Measurements from ENCODE around the gene GALNT9. TPM values are rescaled to one million over a fixed set of nuclear protein-coding genes. Genes with fewer than 3 reads are reported as not detected.

Gene GALNT9
- total RNA-seq, 1 experiment from 2014 or later: not detected

DNA sequence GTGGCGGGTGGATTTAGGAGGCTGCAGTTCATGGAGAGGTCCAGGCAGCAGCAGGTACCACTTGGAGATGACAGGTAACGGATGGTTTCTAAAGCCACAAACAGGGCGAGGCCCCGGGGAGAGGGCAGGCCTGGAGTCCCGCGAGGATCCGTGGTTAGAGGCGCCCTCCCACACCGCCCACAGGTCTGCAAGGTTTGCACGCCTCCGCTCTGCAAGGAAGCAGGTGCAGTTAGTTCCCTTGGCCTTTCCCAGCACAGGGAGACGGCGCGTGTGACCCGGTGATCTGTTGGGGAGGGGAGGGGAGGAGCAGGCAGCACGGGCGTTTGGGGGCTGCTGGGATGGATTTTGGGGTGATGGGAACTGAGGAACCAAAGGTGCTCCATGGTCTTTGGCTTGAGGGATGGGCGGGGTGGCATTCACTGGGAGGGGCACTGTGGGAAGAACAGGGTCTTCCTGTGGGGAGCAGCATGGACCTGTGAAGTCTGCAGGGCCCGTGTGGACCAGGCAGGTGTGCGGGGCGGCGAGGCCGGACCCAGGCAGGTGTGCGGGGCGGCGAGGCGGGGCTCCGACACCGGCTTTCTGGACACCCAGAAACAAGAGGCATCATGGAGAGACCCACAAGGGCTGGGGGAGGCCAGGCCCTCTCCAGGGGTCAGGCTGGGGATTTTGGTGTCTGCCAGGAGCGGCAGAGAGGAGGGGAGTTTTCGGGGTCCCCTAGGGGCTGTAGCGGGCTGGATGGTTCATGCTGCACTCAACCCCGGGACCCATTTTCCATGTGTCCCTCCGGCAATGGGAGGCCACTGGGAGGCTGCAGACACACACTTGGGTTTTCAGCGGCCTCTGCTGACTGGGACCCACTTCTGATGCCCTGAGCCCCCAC, 156.0 kb downstream of the GALNT9 start:
- no peaks in the 10 kb centered on the region for H3K27me3 ChIP-seq (ENCODE audit: low read length)
- H3K79me2 ChIP-seq (ENCODE audit: low read length): no peaks in the 10 kb centered on the region
- no peaks in the 10 kb centered on the region for H3K9me3 ChIP-seq (ENCODE audit: low read length)
- peak overlapping the region; percentile 22; the same call in 1 of the 2 replicates for H3K4me3 ChIP-seq (ENCODE audit: low read length)
- peak overlapping the region; percentile 33 for H3K9ac ChIP-seq (ENCODE audit: low read length)
- no peaks in the 10 kb centered on the region for H4K20me1 ChIP-seq (ENCODE audit: insufficient read depth, low read depth, low read length)
- no peak overlapping the region for H2AFZ ChIP-seq (ENCODE audit: low read length)
- no peaks in the 10 kb centered on the region for H3K9me2 ChIP-seq (replicated peaks; ENCODE audit: insufficient read depth, low read length)
- no peaks in the 10 kb centered on the region for H3K36me3 ChIP-seq (ENCODE audit: insufficient read depth, low read length)
- no peak overlapping the region for H3K27ac ChIP-seq (ENCODE audit: low read length)
- H3K4me2 ChIP-seq (ENCODE audit: low read depth, low read length, poor library complexity, severe bottlenecking): peak overlapping the region; percentile 60
- H3K4me1 ChIP-seq (ENCODE audit: low read length): peaks cover 45% of the 10 kb centered on the region
- DNase-seq: peak; percentile 77

GRCh38 chr12:132172619-132173018, 156.8 kb downstream of the GALNT9 start:
- Histone ChIP-seq H3K9me3 (ENCODE audit: low read length) (no peaks in the 10 kb centered on the region), H3K9me2 (replicated peaks; ENCODE audit: insufficient read depth, low read length) (no peaks in the 10 kb centered on the region), H3K4me3 (ENCODE audit: low read length) (peak overlapping the region; percentile 22; the same call in 1 of the 2 replicates), H3K4me1 (ENCODE audit: low read length) (peaks cover 40% of the 10 kb centered on the region), H3K36me3 (ENCODE audit: insufficient read depth, low read length) (no peaks in the 10 kb centered on the region), H3K4me2 (ENCODE audit: low read depth, low read length, poor library complexity, severe bottlenecking) (peak overlapping the region; percentile 60), H3K27me3 (ENCODE audit: low read length) (no peaks in the 10 kb centered on the region), H3K9ac (ENCODE audit: low read length) (peak overlapping the region; percentile 33; the same call in 1 of the 2 replicates), H4K20me1 (ENCODE audit: insufficient read depth, low read depth, low read length) (no peaks in the 10 kb centered on the region), H3K79me2 (ENCODE audit: low read length) (no peaks in the 10 kb centered on the region), H2AFZ (ENCODE audit: low read length) (no peak overlapping the region), H3K27ac (ENCODE audit: low read length) (no peak overlapping the region)
- no peak for DNase-seq

DNA sequence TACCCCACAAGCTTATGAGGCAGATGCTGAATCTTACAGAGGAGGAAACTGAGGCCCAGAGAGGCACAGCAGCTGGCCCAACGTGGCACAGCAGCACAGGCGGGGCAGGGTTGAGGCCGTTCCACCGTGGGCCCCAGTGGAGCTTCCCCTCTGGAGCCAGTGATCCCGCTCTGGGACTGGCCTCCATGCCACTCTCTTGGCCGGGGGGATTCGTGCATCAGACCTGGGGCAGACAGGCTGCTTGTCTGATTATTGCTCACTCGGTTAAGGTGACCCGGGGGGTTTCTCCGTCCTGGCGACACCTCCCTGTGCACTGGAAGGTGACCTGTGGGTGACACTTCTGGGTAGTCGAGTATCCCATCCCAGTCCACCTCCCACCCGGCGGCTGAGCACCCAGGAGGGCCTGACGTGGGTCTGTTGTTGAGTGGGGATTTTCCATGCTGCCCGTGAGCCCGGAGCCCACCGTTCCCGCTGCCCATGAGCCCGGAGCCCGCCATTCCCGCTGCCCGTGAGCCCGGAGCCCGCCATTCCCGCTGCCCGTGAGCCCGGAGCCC, 157.3 kb downstream of the GALNT9 start:
- H2AFZ ChIP-seq (ENCODE audit: low read length): no peak overlapping the region
- no peaks in the 10 kb centered on the region for H3K79me2 ChIP-seq (ENCODE audit: low read length)
- no peak for DNase-seq
- no peaks in the 10 kb centered on the region for H3K36me3 ChIP-seq (ENCODE audit: insufficient read depth, low read length)
- H3K9me2 ChIP-seq (replicated peaks; ENCODE audit: insufficient read depth, low read length): no peaks in the 10 kb centered on the region
- H3K4me1 ChIP-seq (ENCODE audit: low read length): peaks cover 40% of the 10 kb centered on the region
- H3K4me3 ChIP-seq (ENCODE audit: low read length): no peak overlapping the region
- no peak overlapping the region for H3K27ac ChIP-seq (ENCODE audit: low read length)
- H3K4me2 ChIP-seq (ENCODE audit: low read depth, low read length, poor library complexity, severe bottlenecking): peak overlapping the region; percentile 20
- H3K9ac ChIP-seq (ENCODE audit: low read length): peak overlapping the region; percentile 34
- no peaks in the 10 kb centered on the region for H3K27me3 ChIP-seq (ENCODE audit: low read length)
- H3K9me3 ChIP-seq (ENCODE audit: low read length): no peaks in the 10 kb centered on the region; the same call in 1 of the 2 replicates
- H4K20me1 ChIP-seq (ENCODE audit: insufficient read depth, low read depth, low read length): no peaks in the 10 kb centered on the region

GRCh38 chr12:132171293-132171967, 158.0 kb downstream of the GALNT9 start:
- Histone ChIP-seq H3K9me3 (ENCODE audit: low read length) (no peaks in the 10 kb centered on the region; the same call in 1 of the 2 replicates), H3K4me3 (ENCODE audit: low read length) (no peak overlapping the region), H4K20me1 (ENCODE audit: insufficient read depth, low read depth, low read length) (no peaks in the 10 kb centered on the region), H3K4me1 (ENCODE audit: low read length) (peaks cover 40% of the 10 kb centered on the region), H3K27me3 (ENCODE audit: low read length) (no peaks in the 10 kb centered on the region), H3K9ac (ENCODE audit: low read length) (peak overlapping the region; percentile 34), H2AFZ (ENCODE audit: low read length) (no peak overlapping the region), H3K4me2 (ENCODE audit: low read depth, low read length, poor library complexity, severe bottlenecking) (peak overlapping the region; percentile 20), H3K36me3 (ENCODE audit: insufficient read depth, low read length) (no peaks in the 10 kb centered on the region), H3K27ac (ENCODE audit: low read length) (no peak overlapping the region), H3K9me2 (replicated peaks; ENCODE audit: insufficient read depth, low read length) (no peaks in the 10 kb centered on the region), H3K79me2 (ENCODE audit: low read length) (no peaks in the 10 kb centered on the region)
- peak; percentile 64 for DNase-seq

- DNase-seq: no peak
- H3K79me2 ChIP-seq (ENCODE audit: low read length): no peaks in the 10 kb centered on the region
Observed at GRCh38 chr12:132170637-132171292, 158.6 kb downstream of the GALNT9 start.

GRCh38 chr12:132170094-132170636, 159.2 kb downstream of the GALNT9 start:
- Histone ChIP-seq H3K36me3 (ENCODE audit: insufficient read depth, low read length) (no peaks in the 10 kb centered on the region), H3K79me2 (ENCODE audit: low read length) (no peaks in the 10 kb centered on the region), H2AFZ (ENCODE audit: low read length) (no peak overlapping the region), H3K27me3 (ENCODE audit: low read length) (no peaks in the 10 kb centered on the region), H3K4me2 (ENCODE audit: low read depth, low read length, poor library complexity, severe bottlenecking) (no peak overlapping the region), H3K9me2 (replicated peaks; ENCODE audit: insufficient read depth, low read length) (no peaks in the 10 kb centered on the region), H4K20me1 (ENCODE audit: insufficient read depth, low read depth, low read length) (no peaks in the 10 kb centered on the region), H3K4me3 (ENCODE audit: low read length) (no peak overlapping the region), H3K4me1 (ENCODE audit: low read length) (peaks cover 40% of the 10 kb centered on the region), H3K9me3 (ENCODE audit: low read length) (no peaks in the 10 kb centered on the region; the same call in 1 of the 2 replicates), H3K9ac (ENCODE audit: low read length) (no peak overlapping the region), H3K27ac (ENCODE audit: low read length) (no peak overlapping the region)
- no peak for DNase-seq

More at GRCh38 chr12:132170637-132171292, 158.6 kb downstream of the GALNT9 start:
- no peaks in the 10 kb centered on the region for H3K36me3 ChIP-seq (ENCODE audit: insufficient read depth, low read length)
- no peaks in the 10 kb centered on the region for H3K27me3 ChIP-seq (ENCODE audit: low read length)
- H3K4me2 ChIP-seq (ENCODE audit: low read depth, low read length, poor library complexity, severe bottlenecking): no peak overlapping the region
- no peak overlapping the region for H2AFZ ChIP-seq (ENCODE audit: low read length)
- H3K9ac ChIP-seq (ENCODE audit: low read length): no peak overlapping the region
- no peaks in the 10 kb centered on the region for H3K9me2 ChIP-seq (replicated peaks; ENCODE audit: insufficient read depth, low read length)
- no peak overlapping the region for H3K27ac ChIP-seq (ENCODE audit: low read length)
- no peak overlapping the region for H3K4me3 ChIP-seq (ENCODE audit: low read length)
- peaks cover 40% of the 10 kb centered on the region for H3K4me1 ChIP-seq (ENCODE audit: low read length)
- no peaks in the 10 kb centered on the region for H4K20me1 ChIP-seq (ENCODE audit: insufficient read depth, low read depth, low read length)
- H3K9me3 ChIP-seq (ENCODE audit: low read length): no peaks in the 10 kb centered on the region; the same call in 1 of the 2 replicates

GRCh38 chr12:132169376-132169775, 160.0 kb downstream of the GALNT9 start:
- Histone ChIP-seq H3K79me2 (ENCODE audit: low read length) (no peaks in the 10 kb centered on the region), H3K9me2 (replicated peaks; ENCODE audit: insufficient read depth, low read length) (no peaks in the 10 kb centered on the region), H3K36me3 (ENCODE audit: insufficient read depth, low read length) (no peaks in the 10 kb centered on the region), H2AFZ (ENCODE audit: low read length) (no peak overlapping the region), H3K9ac (ENCODE audit: low read length) (no peak overlapping the region), H3K27me3 (ENCODE audit: low read length) (no peaks in the 10 kb centered on the region), H4K20me1 (ENCODE audit: insufficient read depth, low read depth, low read length) (no peaks in the 10 kb centered on the region), H3K4me1 (ENCODE audit: low read length) (peaks cover 36% of the 10 kb centered on the region), H3K27ac (ENCODE audit: low read length) (no peak overlapping the region), H3K9me3 (ENCODE audit: low read length) (no peaks in the 10 kb centered on the region; the same call in 1 of the 2 replicates), H3K4me3 (ENCODE audit: low read length) (no peak overlapping the region), H3K4me2 (ENCODE audit: low read depth, low read length, poor library complexity, severe bottlenecking) (no peak overlapping the region)
- no peak for DNase-seq
